PC-3 (cell line): ENCODE data around the gene HBM. TPM values are rescaled to one million over a fixed set of nuclear protein-coding genes. Genes with fewer than 3 reads are reported as not detected.
"Not testable (repeated sequence)": the region's sequence is repeated elsewhere in the genome, so short reads cannot be mapped to it uniquely, and the experiment has no call there.

Source experiments
- ATAC-seq: fragments of 200-7000 bp; cut with Tn5 transposase; 2 replicates; pipeline ENCODE4 v1.9.1; 2020; ENCODE audit warnings: mild to moderate bottlenecking, moderate library complexity
- BruUV-seq: library from RNA; stranded (reverse); fragments of 400-500 nt; replicated peaks from 2 replicates; lab custom pipeline; 2021; lab: Mats Ljungman, UMichigan
- CTCF ChIA-PET: fragments of 300-600 bp; sonication (Branson Sonifier 250); formaldehyde crosslinking; loops from one replicate; lab custom pipeline; 2022; ENCODE audit warnings: antibody characterized with exemption; lab: Charles Lee
- POLR2A ChIA-PET: fragments of 300-600 bp; sonication (Branson Sonifier 250); formaldehyde crosslinking; loops from one replicate; lab custom pipeline; 2022; ENCODE audit warnings: antibody characterized with exemption; ENCODE audit not compliant: unreplicated experiment; lab: Charles Lee
- DNase-seq: peaks from one replicate; pipeline ENCODE4 v3.0.0-alpha.2; 2015
- H2AFZ ChIP-seq: fragments of 300-600 bp; sonication (generic); 2 replicates; pipeline ENCODE4 v1.6.0; 2016; ENCODE audit warnings: antibody characterized with exemption, low read length
- H3F3A ChIP-seq: fragments of 300-600 bp; sonication (generic); one replicate; pipeline ENCODE4 v1.6.0; 2017; ENCODE audit warnings: antibody characterized with exemption, low read length, control low read depth, mild to moderate bottlenecking; ENCODE audit not compliant: unreplicated experiment
- H3K27ac ChIP-seq: fragments of 300-600 bp; sonication (generic); 2 replicates; pipeline ENCODE4 v1.5.1; 2016; ENCODE audit warnings: mild to moderate bottlenecking, low read length
- H3K27me3 ChIP-seq: fragments of 300-600 bp; sonication (generic); 2 replicates; pipeline ENCODE4 v1.6.1; 2016; ENCODE audit warnings: low read length, mixed read lengths
- H3K36me3 ChIP-seq: fragments of 300-600 bp; sonication (generic); 2 replicates; pipeline ENCODE4 v1.6.1; 2016; ENCODE audit warnings: low read depth, mixed run types, low read length, mixed read lengths
- H3K4me1 ChIP-seq: fragments of 300-600 bp; sonication (generic); 2 replicates; pipeline ENCODE4 v1.5.1; 2016; ENCODE audit warnings: low read length; ENCODE audit not compliant: insufficient read depth
- H3K4me2 ChIP-seq: fragments of 300-600 bp; sonication (generic); 2 replicates; pipeline ENCODE4 v1.6.0; 2016; ENCODE audit warnings: low read length
- H3K4me3 ChIP-seq: fragments of 300-600 bp; sonication (generic); 2 replicates; pipeline ENCODE4 v1.5.1; 2016; ENCODE audit warnings: mild to moderate bottlenecking, low read length, mixed read lengths
- H3K79me2 ChIP-seq: fragments of 300-600 bp; sonication (generic); 2 replicates; pipeline ENCODE4 v1.6.1; 2017; ENCODE audit warnings: low read length, mixed read lengths
- H3K9ac ChIP-seq: fragments of 300-600 bp; sonication (generic); 2 replicates; pipeline ENCODE4 v1.6.0; 2016; ENCODE audit warnings: mild to moderate bottlenecking, low read length
- H3K9me2 ChIP-seq: fragments of 300-600 bp; sonication (generic); replicated peaks from 2 replicates; pipeline ENCODE4 v1.6.1; 2016; ENCODE audit warnings: mixed run types, low read length, mixed read lengths
- H3K9me3 ChIP-seq: fragments of 300-600 bp; sonication (generic); 2 replicates; pipeline ENCODE4 v1.6.1; 2016; ENCODE audit warnings: low read length, mixed read lengths
- H4K20me1 ChIP-seq: fragments of 300-600 bp; sonication (generic); 2 replicates; pipeline ENCODE4 v1.6.1; 2016; ENCODE audit warnings: low read length, mixed read lengths
- EZH2 ChIP-seq: fragments of 300-600 bp; sonication (generic); IDR thresholded peaks from one replicate; pipeline ENCODE4 v1.6.1; 2017; ENCODE audit warnings: antibody characterized with exemption, mild to moderate bottlenecking, low read length; ENCODE audit not compliant: unreplicated experiment
- EZH2phosphoT487 ChIP-seq: fragments of 300-600 bp; sonication (generic); IDR thresholded peaks from 2 replicates; pipeline ENCODE4 v1.6.1; 2018; ENCODE audit warnings: mild to moderate bottlenecking, antibody characterized with exemption, low read length, borderline replicate concordance
- intact Hi-C: fragments of 100-400 bp; cut with micrococcal nuclease; formaldehyde crosslinking; loops from 2 replicates; pipeline ENCODE4 v1.9.0; 2023
- total RNA-seq: library from RNA; depleted of rRNA; stranded (reverse); fragments of >200 nt; gene quantifications from 2 replicates; pipeline ENCODE4 v1.2.3, GENCODE V29; 2014
- TF ChIP-seq, protein P1 (sequence below): fragments of 300-600 bp; sonication (generic); conservative IDR thresholded peaks from 2 replicates; pipeline ENCODE4 v1.5.1; 2017; ENCODE audit warnings: antibody characterized with exemption, low read depth, mild to moderate bottlenecking, low read length

HBM gene
- total RNA-seq, 1 experiment from 2014 or later, result not detected

DNA sequence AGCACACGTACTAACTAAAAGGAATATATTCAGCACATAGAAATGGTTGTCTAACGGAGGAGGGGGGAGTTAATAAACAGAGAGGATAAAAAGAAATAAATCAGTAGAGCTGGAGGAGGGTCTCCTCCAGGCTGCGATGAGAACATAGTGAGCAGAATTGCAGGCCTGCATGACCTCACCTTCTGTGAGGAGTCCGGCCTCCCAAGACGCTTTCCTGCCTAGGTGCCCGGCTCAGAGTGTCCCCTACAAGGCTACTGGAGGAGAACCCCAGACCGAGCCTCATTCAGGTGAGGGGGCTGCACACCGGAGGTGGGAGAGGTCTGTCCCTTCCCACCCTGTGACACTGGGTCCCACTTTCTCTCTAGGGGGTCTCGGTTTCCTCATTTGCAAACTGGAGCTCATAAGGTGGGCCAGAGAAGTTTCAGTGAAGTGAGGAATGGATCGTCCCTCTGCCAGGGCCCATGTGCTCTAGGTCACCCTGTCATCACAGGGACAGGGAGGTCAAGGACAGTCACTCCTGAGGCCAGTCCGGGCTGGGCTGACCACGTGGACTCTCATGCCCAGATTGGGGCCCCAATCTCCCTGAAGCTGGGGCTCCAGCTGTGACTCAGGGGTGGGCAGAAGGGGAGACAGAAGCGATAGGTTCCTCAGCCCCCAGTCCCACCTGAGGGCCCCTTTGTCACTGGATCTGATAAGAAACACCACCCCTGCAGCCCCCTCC, 3.3 kb upstream of the HBM start:
- no TSS peak for BruUV-seq
- DNase-seq (no peak), ATAC-seq (no peak)
- Histone ChIP-seq H3K4me2 (no peak overlapping the region), H3K36me3 (no peaks in the 10 kb centered on the region), H3K27ac (no peak overlapping the region), H3K9me2 (no peaks in the 10 kb centered on the region), H4K20me1 (no peaks in the 10 kb centered on the region), H3K9me3 (no peaks in the 10 kb centered on the region), H3K27me3 (peaks cover 20% of the 10 kb centered on the region), H3F3A (no peaks in the 10 kb centered on the region), H3K9ac (no peak overlapping the region), H3K79me2 (no peaks in the 10 kb centered on the region), H3K4me1 (no peaks in the 10 kb centered on the region), H2AFZ (no peak overlapping the region), H3K4me3 (no peak overlapping the region)
- TF ChIP-seq EZH2 (no peak), EZH2phosphoT487 (no peak)
- TF ChIP-seq, protein P1, sequence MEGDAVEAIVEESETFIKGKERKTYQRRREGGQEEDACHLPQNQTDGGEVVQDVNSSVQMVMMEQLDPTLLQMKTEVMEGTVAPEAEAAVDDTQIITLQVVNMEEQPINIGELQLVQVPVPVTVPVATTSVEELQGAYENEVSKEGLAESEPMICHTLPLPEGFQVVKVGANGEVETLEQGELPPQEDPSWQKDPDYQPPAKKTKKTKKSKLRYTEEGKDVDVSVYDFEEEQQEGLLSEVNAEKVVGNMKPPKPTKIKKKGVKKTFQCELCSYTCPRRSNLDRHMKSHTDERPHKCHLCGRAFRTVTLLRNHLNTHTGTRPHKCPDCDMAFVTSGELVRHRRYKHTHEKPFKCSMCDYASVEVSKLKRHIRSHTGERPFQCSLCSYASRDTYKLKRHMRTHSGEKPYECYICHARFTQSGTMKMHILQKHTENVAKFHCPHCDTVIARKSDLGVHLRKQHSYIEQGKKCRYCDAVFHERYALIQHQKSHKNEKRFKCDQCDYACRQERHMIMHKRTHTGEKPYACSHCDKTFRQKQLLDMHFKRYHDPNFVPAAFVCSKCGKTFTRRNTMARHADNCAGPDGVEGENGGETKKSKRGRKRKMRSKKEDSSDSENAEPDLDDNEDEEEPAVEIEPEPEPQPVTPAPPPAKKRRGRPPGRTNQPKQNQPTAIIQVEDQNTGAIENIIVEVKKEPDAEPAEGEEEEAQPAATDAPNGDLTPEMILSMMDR, result no peak
- POLR2A ChIA-PET, result no interaction called here
- intact Hi-C loops, result no loop called here
- CTCF ChIA-PET, result no interaction called here

DNA sequence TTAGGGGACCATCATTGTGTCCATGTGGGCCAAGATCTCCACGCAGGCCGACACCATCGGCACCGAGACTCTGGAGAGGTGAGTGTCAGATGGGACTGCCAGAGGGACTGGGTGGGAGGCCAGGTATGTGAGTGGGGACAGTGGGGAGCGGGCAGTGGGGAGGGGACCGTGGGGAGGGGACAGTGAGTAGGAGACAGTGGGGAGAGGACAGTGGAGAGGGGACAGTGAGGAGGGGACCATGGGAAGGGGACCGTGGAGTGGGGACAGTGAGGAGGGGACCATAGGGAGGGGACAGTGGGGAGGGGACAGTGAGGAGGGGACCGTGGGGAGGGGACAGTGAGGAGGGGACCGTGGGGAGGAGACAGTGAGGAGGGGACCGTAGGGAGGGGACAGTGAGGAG, 2.6 kb upstream of the HBM start:
- BruUV-seq, result not testable (repeated sequence)

DNA sequence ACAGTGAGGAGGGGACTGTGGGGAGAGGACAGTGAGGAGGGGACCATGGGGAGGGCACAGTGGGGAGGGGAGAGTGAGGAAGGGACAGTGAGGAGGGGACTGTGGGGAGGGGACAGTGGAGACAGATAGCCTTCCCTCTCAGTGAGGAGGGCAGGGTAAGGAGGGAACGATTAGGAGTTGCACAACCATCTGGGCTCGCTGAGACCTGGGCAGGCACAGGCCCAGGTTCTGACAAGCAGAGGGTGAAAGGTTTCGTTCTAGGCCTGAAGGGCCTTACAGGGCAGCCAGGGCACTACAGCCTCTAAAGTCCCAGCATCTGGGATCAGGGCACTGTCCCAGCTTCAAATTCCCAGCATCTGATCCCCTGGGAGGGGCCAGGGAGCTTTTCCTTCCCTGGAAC, 2.1 kb upstream of the HBM start:
- H3K9me2 ChIP-seq, CTCF ChIA-PET, H3K4me1 ChIP-seq, H3K4me3 ChIP-seq, H4K20me1 ChIP-seq, H3K4me2 ChIP-seq, BruUV-seq, H3K36me3 ChIP-seq, ATAC-seq, H2AFZ ChIP-seq, H3F3A ChIP-seq, POLR2A ChIA-PET, intact Hi-C loops, H3K27ac ChIP-seq, H3K79me2 ChIP-seq, H3K9me3 ChIP-seq, DNase-seq, H3K9ac ChIP-seq: not testable (repeated sequence)
- H3K27me3 ChIP-seq, result peaks cover 20% of the 10 kb centered on the region

More for the DNA sequence above, 2.6 kb upstream of the HBM start:
- CTCF ChIA-PET, ATAC-seq, H3K4me3 ChIP-seq, H3K36me3 ChIP-seq, H3F3A ChIP-seq, intact Hi-C loops, H3K4me1 ChIP-seq, DNase-seq, H3K27ac ChIP-seq, POLR2A ChIA-PET, H3K9me2 ChIP-seq, H3K4me2 ChIP-seq, H4K20me1 ChIP-seq, H3K9me3 ChIP-seq, H3K9ac ChIP-seq, H3K79me2 ChIP-seq, H2AFZ ChIP-seq: not testable (repeated sequence)
- peaks cover 20% of the 10 kb centered on the region for H3K27me3 ChIP-seq

DNA sequence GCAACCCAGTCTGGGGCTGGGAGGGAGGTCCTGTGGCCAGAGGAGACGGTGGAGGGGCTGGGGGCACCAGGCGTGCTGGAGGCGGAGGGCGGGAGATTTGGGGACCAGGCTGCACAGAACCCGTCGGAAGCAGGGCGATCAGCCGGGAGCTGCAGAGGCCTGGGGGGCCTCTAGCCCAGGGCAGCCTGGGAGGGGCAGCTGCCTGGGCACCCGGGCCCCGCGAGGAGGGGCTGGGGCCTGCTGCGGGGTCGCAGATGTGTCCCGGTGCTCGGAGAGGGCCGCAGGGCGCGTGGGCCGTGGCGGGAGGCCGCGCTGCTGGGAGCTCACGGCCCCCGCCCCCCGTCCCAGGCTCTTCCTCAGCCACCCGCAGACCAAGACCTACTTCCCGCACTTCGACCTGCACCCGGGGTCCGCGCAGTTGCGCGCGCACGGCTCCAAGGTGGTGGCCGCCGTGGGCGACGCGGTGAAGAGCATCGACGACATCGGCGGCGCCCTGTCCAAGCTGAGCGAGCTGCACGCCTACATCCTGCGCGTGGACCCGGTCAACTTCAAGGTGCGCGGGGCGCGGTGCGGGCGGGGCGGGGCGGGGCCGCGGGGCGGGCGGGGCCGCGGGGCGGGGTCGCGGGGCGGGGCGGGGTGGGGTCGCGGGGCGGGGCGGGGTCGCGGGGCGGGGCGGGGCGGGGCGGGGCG, 1.5 kb upstream of the HBM start:
- H3K27ac ChIP-seq, BruUV-seq, intact Hi-C loops, H3K4me1 ChIP-seq, H3K4me2 ChIP-seq, ATAC-seq, H3K36me3 ChIP-seq, CTCF ChIA-PET, DNase-seq, H3K4me3 ChIP-seq, POLR2A ChIA-PET, H3K9ac ChIP-seq, H3F3A ChIP-seq, H3K9me2 ChIP-seq, H3K79me2 ChIP-seq, H4K20me1 ChIP-seq, H3K9me3 ChIP-seq, H2AFZ ChIP-seq: not testable (repeated sequence)
- H3K27me3 ChIP-seq, result peaks cover 20% of the 10 kb centered on the region
